Activated CD4-positive, alpha-beta memory T cell treated with anti-CD3 and anti-CD28 coated beads, Interleukin-2, amount 10 ng/mL, durations not matched to agents 7 days and 5 days (primary cell): ENCODE data around the gene MICAL2. TPM values are rescaled to one million over a fixed set of nuclear protein-coding genes. Genes with fewer than 3 reads are reported as not detected.

Experiments used
- CTCF ChIA-PET: fragments of 350-600 bp; sonication (Branson Sonifier 250); formaldehyde crosslinking; loops from one replicate; lab custom pipeline; 2021; ENCODE audit warnings: antibody characterized with exemption, inconsistent platforms; lab: Charles Lee
- POLR2A ChIA-PET: fragments of 350-600 bp; sonication (Branson Sonifier 250); formaldehyde crosslinking; loops from one replicate; lab custom pipeline; 2021; ENCODE audit warnings: antibody characterized with exemption; lab: Charles Lee
- DNase-seq: peaks from one replicate; pipeline ENCODE4 v3.0.0-alpha.2; 2020
- H3K27ac Mint-ChIP-seq: one replicate; pipeline ENCODE4 v1.8.0; 2021; ENCODE audit warnings: mild to moderate bottlenecking, mixed read lengths
- H3K27me3 Mint-ChIP-seq: one replicate; pipeline ENCODE4 v1.8.0; 2021; ENCODE audit warnings: mixed read lengths
- H3K36me3 Mint-ChIP-seq: one replicate; pipeline ENCODE4 v1.8.0; 2021; ENCODE audit warnings: low read depth, mixed read lengths
- H3K4me1 Mint-ChIP-seq: one replicate; pipeline ENCODE4 v1.8.0; 2021; ENCODE audit warnings: mixed read lengths
- H3K4me3 Mint-ChIP-seq: one replicate; pipeline ENCODE4 v1.8.0; 2021; ENCODE audit warnings: mild to moderate bottlenecking, mixed read lengths
- H3K9me3 Mint-ChIP-seq: one replicate; pipeline ENCODE4 v1.8.0; 2021; ENCODE audit warnings: mixed read lengths
- total RNA-seq, 2 experiments: library from RNA; stranded (reverse); gene quantifications; one replicate each; pipeline ENCODE4 v1.2.3, GENCODE V29; 2021

The MICAL2 gene
- total RNA-seq, 2 experiments from 2014 or later, result 135 to 143 TPM

DNA sequence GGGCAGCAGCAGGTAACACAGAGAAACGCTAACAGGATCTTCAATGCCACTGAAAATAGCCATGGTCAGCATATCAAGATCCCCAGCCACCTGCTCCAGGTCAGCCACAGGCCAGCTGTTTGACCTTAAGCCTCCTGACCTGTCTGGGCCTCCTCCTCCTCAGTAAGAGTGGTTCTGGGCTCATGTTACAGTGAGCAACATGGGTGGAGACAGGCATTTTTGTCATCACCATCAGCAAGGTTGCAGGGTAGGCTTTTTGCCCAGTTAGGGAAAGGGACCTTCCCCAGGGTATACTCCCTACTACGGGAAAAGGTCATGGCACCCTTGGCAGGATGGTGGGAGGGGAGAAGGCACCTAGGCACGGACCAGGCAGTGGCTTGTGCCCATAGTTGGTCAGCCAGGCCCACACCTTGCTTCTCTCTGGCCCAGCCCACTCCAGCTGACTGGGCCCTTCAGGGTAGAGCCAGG, 135.2 kb downstream of the MICAL2 start:
- H3K4me3 Mint-ChIP-seq, result no peak overlapping the region
- no peak overlapping the region for H3K27ac Mint-ChIP-seq
- H3K36me3 Mint-ChIP-seq, result peaks cover 55% of the 10 kb centered on the region
- no peaks in the 10 kb centered on the region for H3K27me3 Mint-ChIP-seq
- H3K4me1 Mint-ChIP-seq, result peaks cover 22% of the 10 kb centered on the region
- POLR2A ChIA-PET, result no interaction called here
- no peak for DNase-seq
- no peaks in the 10 kb centered on the region for H3K9me3 Mint-ChIP-seq
- CTCF ChIA-PET, result interaction anchor here (0.9 to 1.6 kb wide), 3 partner anchors 21 to 198 kb away, joined by 3 to 4 read pairs (median 4); no protein-coding TSS in a partner anchor

GRCh38 chr11:12246147-12246546, 135.8 kb downstream of the MICAL2 start:
- ChIA-PET CTCF (interaction anchor here (0.9 to 1.6 kb wide), 3 partner anchors 35 to 202 kb away, joined by 3 to 4 read pairs (median 4); no protein-coding TSS in a partner anchor), POLR2A (no interaction called here)
- DNase-seq, result no peak
- no peaks in the 10 kb centered on the region for H3K27me3 Mint-ChIP-seq
- H3K36me3 Mint-ChIP-seq, result peaks cover 54% of the 10 kb centered on the region
- peaks cover 19% of the 10 kb centered on the region for H3K4me1 Mint-ChIP-seq
- no peaks in the 10 kb centered on the region for H3K9me3 Mint-ChIP-seq
- no peak overlapping the region for H3K4me3 Mint-ChIP-seq
- H3K27ac Mint-ChIP-seq, result no peak overlapping the region

DNA sequence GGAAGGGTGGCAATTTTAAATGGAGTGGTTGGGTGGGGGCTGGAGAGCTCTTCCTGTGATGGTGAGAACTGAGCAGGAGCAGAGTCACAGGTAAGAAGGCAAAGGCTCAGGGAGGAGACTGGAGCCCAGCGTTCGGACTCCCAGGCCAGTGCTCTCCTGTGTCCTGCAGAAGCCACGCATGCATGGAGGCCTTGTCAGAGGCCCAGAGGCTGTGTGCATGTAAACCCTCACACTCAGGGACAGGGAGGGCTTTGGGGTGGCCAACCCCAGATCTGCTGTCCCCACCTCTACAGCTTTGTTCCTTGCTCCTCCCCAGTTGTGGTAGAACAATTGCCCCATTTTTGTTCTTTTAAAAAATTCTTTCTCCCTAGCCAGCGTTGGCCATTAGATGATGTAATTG, 136.6 kb downstream of the MICAL2 start:
- POLR2A ChIA-PET, result no interaction called here
- no peaks in the 10 kb centered on the region for H3K9me3 Mint-ChIP-seq
- peaks cover 10% of the 10 kb centered on the region for H3K4me1 Mint-ChIP-seq
- H3K36me3 Mint-ChIP-seq, result peaks cover 46% of the 10 kb centered on the region
- CTCF ChIA-PET, result interaction anchor here (1.5 to 1.6 kb wide), 2 partner anchors 35 to 203 kb away, joined by 3 to 4 read pairs; no protein-coding TSS in a partner anchor
- H3K4me3 Mint-ChIP-seq, result no peak overlapping the region
- no peak overlapping the region for H3K27ac Mint-ChIP-seq
- no peaks in the 10 kb centered on the region for H3K27me3 Mint-ChIP-seq
- DNase-seq, result no peak

GRCh38 chr11:12247543-12248254, 137.3 kb downstream of the MICAL2 start:
- ChIA-PET CTCF (no interaction called here), POLR2A (no interaction called here)
- Mint-ChIP-seq H3K27me3 (no peaks in the 10 kb centered on the region), H3K4me3 (no peak overlapping the region), H3K27ac (no peak overlapping the region), H3K36me3 (peaks cover 40% of the 10 kb centered on the region), H3K4me1 (peaks cover 3% of the 10 kb centered on the region), H3K9me3 (no peaks in the 10 kb centered on the region)
- DNase-seq, result no peak

GRCh38 chr11:12248330-12248729, 137.9 kb downstream of the MICAL2 start:
- H3K27me3 Mint-ChIP-seq, result no peaks in the 10 kb centered on the region
- no peak overlapping the region for H3K4me3 Mint-ChIP-seq
- peaks cover 35% of the 10 kb centered on the region for H3K36me3 Mint-ChIP-seq
- H3K27ac Mint-ChIP-seq, result no peak overlapping the region
- ChIA-PET POLR2A (interaction anchor here (1.3 kb wide), 1 partner anchor 12 kb away, joined by 5 read pairs; no protein-coding TSS in a partner anchor), CTCF (no interaction called here)
- no peak for DNase-seq
- peaks cover under 1% of the 10 kb centered on the region for H3K4me1 Mint-ChIP-seq
- no peaks in the 10 kb centered on the region for H3K9me3 Mint-ChIP-seq

DNA sequence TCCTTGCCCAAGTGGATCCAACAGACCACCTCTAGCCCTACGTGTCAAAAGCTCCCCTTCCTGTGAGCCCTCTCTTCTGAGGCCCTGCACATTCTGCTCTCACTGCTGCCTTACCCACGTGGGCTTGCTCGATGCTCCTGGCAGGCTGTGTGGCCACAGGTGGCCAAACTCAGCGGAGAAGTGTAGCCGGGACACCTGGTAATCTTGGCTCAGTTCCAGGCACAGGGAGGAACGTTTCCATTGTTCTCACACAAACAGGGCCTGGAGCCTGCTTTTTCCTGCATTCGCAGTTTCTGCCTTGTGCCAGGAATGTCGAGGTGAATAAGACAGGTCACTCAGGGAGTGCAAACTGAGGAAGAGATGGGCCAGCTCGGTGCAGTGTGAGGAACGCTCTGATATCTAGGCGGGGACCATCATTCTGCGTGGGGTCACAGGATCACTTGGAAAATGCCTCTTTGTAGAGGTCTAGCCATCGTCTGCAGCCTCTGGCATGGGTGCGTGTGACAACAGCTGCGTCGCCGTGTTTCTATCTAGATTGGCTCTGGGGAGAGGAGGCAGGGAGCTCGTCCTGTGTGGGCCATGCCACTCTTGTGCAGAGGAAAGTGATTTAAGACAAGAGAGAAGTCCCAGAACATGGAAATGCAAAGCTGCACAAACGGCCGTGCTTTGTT, 139.3 kb downstream of the MICAL2 start:
- DNase-seq, result no peak
- H3K4me3 Mint-ChIP-seq, result no peak overlapping the region
- no peaks in the 10 kb centered on the region for H3K4me1 Mint-ChIP-seq
- POLR2A ChIA-PET, result interaction anchor here (1.3 kb wide), 1 partner anchor 13 kb away, joined by 5 read pairs; no protein-coding TSS in a partner anchor
- H3K36me3 Mint-ChIP-seq, result peaks cover 21% of the 10 kb centered on the region
- H3K27me3 Mint-ChIP-seq, result no peaks in the 10 kb centered on the region
- CTCF ChIA-PET, result interaction anchor here (1.1 kb wide), 1 partner anchor 32 kb away, joined by 3 read pairs; no protein-coding TSS in a partner anchor
- H3K27ac Mint-ChIP-seq, result no peak overlapping the region
- no peaks in the 10 kb centered on the region for H3K9me3 Mint-ChIP-seq

DNA sequence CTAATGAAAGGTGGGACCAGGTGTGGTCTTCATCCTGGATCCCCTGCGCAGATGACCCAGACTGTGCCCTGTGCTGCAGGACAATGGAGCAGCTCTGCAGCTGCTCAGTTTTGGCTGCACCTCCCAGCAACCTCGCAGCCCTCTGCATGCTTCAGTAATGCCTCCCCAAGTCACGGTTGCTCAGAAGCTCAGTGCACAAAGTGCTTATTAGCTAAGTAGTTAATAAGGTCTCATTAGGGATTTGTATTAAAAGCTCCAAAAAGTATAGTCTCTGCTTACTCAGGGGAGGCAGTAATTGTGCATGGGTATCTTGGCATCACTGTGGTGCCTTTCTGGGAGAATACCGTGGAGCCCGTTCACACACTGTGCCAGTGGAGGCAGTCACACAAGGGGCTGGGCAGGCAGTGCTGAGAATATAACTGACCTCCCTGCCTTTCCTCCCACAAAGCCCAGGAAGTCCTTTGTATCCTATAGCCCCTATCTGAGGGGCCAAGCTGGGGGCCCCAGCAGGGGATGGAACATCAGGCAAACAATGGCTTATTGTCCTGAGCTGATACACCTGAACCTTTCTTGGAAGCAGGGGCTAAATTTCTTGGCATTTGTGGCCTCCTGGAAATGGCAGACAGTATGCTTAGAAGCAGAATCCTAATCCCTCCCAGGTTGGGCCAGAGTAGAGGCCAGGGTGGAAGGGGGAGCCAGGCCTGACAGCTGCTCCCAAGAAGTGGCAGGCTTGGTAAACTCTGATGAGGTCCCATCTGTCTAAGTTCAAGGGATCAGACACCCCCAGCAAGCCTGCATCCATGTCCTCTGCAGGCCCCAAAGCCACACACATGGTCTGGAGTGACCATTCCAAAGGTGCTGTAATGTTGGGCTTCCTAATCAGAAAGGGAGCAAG, 141.5 kb downstream of the MICAL2 start:
- POLR2A ChIA-PET, result interaction anchor here (1.2 kb wide), 1 partner anchor 164 kb away, joined by 3 read pairs; no protein-coding TSS in a partner anchor
- Mint-ChIP-seq H3K4me3 (no peak overlapping the region), H3K27me3 (no peaks in the 10 kb centered on the region), H3K36me3 (peaks cover 23% of the 10 kb centered on the region), H3K9me3 (no peaks in the 10 kb centered on the region), H3K4me1 (no peaks in the 10 kb centered on the region), H3K27ac (no peak overlapping the region)
- no peak for DNase-seq
- CTCF ChIA-PET, result interaction anchor here (0.7 to 1.3 kb wide), 3 partner anchors 14 to 208 kb away, joined by 3 to 4 read pairs (median 4); no protein-coding TSS in a partner anchor

DNA sequence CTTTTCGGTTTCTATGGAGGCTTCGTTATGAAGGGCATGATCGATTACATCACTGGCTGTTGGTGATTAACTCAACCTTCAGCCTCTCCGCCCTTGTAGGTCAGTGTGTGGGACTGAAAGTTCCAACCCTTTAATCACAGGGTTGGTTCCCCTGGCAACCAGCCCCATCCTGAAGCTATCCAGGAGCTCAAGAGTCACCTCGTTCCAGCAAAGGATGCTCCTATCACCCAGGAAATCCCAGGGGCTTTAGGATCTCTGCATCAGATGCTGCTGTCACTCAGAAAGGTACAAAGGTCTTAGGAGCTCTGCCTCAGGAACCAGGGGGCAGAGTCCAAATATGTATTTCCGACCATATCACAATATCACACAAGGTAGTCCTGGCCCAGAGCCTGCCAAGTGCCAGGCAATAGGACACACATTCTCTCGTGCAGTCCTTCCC, 143.5 kb downstream of the MICAL2 start:
- H3K9me3 Mint-ChIP-seq, result no peaks in the 10 kb centered on the region
- no peaks in the 10 kb centered on the region for H3K27me3 Mint-ChIP-seq
- H3K27ac Mint-ChIP-seq, result no peak overlapping the region
- DNase-seq, result no peak
- ChIA-PET CTCF (interaction anchor here (1.5 kb wide), 1 partner anchor 28 kb away, joined by 4 read pairs; no protein-coding TSS in a partner anchor), POLR2A (no interaction called here)
- H3K4me3 Mint-ChIP-seq, result no peak overlapping the region
- H3K4me1 Mint-ChIP-seq, result no peaks in the 10 kb centered on the region
- H3K36me3 Mint-ChIP-seq, result peaks cover 27% of the 10 kb centered on the region

DNA sequence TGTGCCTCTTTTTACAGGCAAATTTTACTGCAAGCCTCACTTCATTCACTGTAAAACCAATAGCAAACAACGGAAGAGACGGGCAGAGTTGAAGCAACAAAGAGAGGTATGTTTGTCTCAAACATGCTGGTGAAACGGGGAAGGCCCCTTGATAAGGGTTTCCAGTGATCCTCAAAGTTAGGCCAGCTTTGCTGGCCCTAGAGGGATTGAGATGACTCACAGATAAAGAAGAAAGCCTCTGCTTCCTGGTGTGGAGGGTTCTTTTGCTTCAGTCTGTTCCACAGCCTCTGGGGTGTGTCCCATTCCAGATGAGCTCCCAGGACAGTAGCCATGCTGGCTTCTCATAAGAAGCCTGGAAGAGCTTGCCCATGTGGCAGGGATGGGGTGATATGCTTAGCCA, 148.1 kb downstream of the MICAL2 start:
- Mint-ChIP-seq H3K4me3 (no peak overlapping the region), H3K27ac (no peak overlapping the region), H3K9me3 (no peaks in the 10 kb centered on the region), H3K4me1 (no peaks in the 10 kb centered on the region), H3K36me3 (peaks cover 57% of the 10 kb centered on the region), H3K27me3 (no peaks in the 10 kb centered on the region)
- ChIA-PET POLR2A (no interaction called here), CTCF (interaction anchor here (2.0 kb wide), 1 partner anchor 23 kb away, joined by 5 read pairs; no protein-coding TSS in a partner anchor)
- no peak for DNase-seq

GRCh38 chr11:12259956-12260355, 149.6 kb downstream of the MICAL2 start:
- Mint-ChIP-seq H3K9me3 (no peaks in the 10 kb centered on the region), H3K27ac (no peak overlapping the region), H3K36me3 (peaks cover 62% of the 10 kb centered on the region), H3K4me1 (no peaks in the 10 kb centered on the region), H3K27me3 (no peaks in the 10 kb centered on the region), H3K4me3 (no peak overlapping the region)
- no peak for DNase-seq
- ChIA-PET CTCF (interaction anchor here (1.1 to 2.7 kb wide), 2 partner anchors 22 to 24 kb away, joined by 4 to 12 read pairs; no protein-coding TSS in a partner anchor), POLR2A (no interaction called here)

DNA sequence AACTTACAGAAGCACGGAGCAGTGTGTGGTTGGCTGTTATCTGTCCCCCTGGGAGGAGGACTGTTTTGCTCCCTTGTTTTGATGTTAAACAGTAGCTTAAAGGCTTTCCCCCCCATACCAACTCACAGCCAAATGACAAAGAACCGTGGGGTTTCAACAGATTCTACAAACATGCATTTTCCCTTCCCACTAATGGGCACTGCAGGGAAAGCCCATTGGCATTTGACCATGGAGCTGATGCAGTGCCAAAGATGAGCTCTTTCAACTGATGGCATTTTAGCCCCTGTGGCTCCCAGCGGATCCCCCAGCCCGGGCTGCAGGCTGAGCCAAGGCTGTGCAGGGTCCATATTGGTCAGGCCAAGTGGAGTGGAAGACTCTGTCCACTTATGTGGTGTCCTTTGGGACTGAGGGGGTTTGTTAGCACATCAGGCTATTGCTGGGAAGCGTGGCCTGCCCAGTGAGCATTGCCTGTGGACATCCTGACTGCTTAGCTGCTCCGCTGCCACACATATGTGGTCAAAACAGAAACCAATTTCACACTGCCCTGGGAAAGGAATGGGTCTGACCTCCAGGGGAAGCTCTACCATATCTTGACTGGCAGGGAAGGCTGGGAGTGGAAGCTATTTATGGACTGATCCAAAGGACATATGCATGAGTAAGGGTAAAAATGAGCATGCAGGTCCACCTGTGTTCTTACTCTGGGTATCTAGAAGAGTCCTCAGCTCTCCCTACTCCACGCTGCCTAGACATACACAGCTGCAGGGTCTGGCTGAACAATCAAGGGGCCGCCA, 150.5 kb downstream of the MICAL2 start:
- peaks cover 60% of the 10 kb centered on the region for H3K36me3 Mint-ChIP-seq
- POLR2A ChIA-PET, result no interaction called here

More for the DNA sequence above, 150.5 kb downstream of the MICAL2 start:
- Mint-ChIP-seq H3K27ac (no peak overlapping the region), H3K27me3 (no peaks in the 10 kb centered on the region), H3K4me3 (no peak overlapping the region), H3K9me3 (no peaks in the 10 kb centered on the region), H3K4me1 (no peaks in the 10 kb centered on the region)
- DNase-seq, result no peak
- CTCF ChIA-PET, result interaction anchor here (1.1 to 2.7 kb wide), 3 partner anchors 21 to 329 kb away, joined by 3 to 12 read pairs (median 4); no protein-coding TSS in a partner anchor
